ENCODE results near the gene RNF13. TPM values are rescaled to one million over a fixed set of nuclear protein-coding genes. Genes with fewer than 3 reads are reported as not detected.
"Not testable (repeated sequence)": the region's sequence is repeated elsewhere in the genome, so short reads cannot be mapped to it uniquely, and the experiment has no call there.

The RNF13 gene
- total RNA-seq, 1 donor from 2014 or later = 49.9 TPM

- Histone ChIP-seq H3K9me3 (ENCODE audit: insufficient read depth, low read depth, low read length) (peaks cover 6% of the 10 kb centered on the region), H3K27ac (ENCODE audit: low read depth, low read length) (no peak overlapping the region), H4K20me1 (ENCODE audit: insufficient read depth, low read length) (peaks cover 26% of the 10 kb centered on the region), H3K36me3 (ENCODE audit: insufficient read depth, low read length) (no peaks in the 10 kb centered on the region), H3K79me2 (ENCODE audit: insufficient read depth, low read length) (peaks cover 69% of the 10 kb centered on the region), H3K27me3 (ENCODE audit: insufficient read depth, low read length) (no peaks in the 10 kb centered on the region), H3K4me3 (ENCODE audit: insufficient read depth, low read depth, low read length) (no peak overlapping the region), H3K4me2 (ENCODE audit: low read length) (no peak overlapping the region), H3K9ac (ENCODE audit: low read length) (no peak overlapping the region), H2AFZ (ENCODE audit: low read depth, low read length) (no peak overlapping the region), H3K4me1 (ENCODE audit: insufficient read depth, low read length) (no peaks in the 10 kb centered on the region)
- Mint-ChIP-seq H3K4me1 (ENCODE audit: low read depth, unreplicated experiment) (no peaks in the 10 kb centered on the region), H3K9me3 (ENCODE audit: unreplicated experiment) (peaks cover 6% of the 10 kb centered on the region), H3K27ac (ENCODE audit: unreplicated experiment) (no peak overlapping the region), H3K36me3 (ENCODE audit: low read depth, unreplicated experiment) (peaks cover 6% of the 10 kb centered on the region), H3K4me3 (ENCODE audit: unreplicated experiment) (no peak overlapping the region), H3K27me3 (ENCODE audit: low read depth, unreplicated experiment) (no peaks in the 10 kb centered on the region)
- TF ChIP-seq CTCF (IDR thresholded peaks at IDR 0.05; ENCODE audit: insufficient read depth, low read depth, low read length) (no peak), EZH2 (IDR thresholded peaks at IDR 0.05; ENCODE audit: insufficient read depth, low read length) (no peak)
- no peak for DNase-seq (ENCODE audit: low read depth)
- FAIRE-seq = no peak
Measured at GRCh38 chr3:149826636-149827035, 13.6 kb downstream of the RNF13 start.

GRCh38 chr3:149828390-149828789, 15.4 kb downstream of the RNF13 start:
- peaks cover 51% of the 10 kb centered on the region for H3K79me2 ChIP-seq (ENCODE audit: insufficient read depth, low read length)
- no peak for DNase-seq (ENCODE audit: low read depth)

GRCh38 chr3:149829631-149830030, 16.6 kb downstream of the RNF13 start:
- not testable (repeated sequence) for H3K4me1 ChIP-seq (ENCODE audit: insufficient read depth, low read length); H3K27me3 Mint-ChIP-seq (ENCODE audit: low read depth, unreplicated experiment); H3K4me1 Mint-ChIP-seq (ENCODE audit: low read depth, unreplicated experiment); H3K27ac ChIP-seq (ENCODE audit: low read depth, low read length); H3K4me3 ChIP-seq (ENCODE audit: insufficient read depth, low read depth, low read length); H3K4me3 Mint-ChIP-seq (ENCODE audit: unreplicated experiment); H3K9me3 ChIP-seq (ENCODE audit: insufficient read depth, low read depth, low read length); H2AFZ ChIP-seq (ENCODE audit: low read depth, low read length); H3K9ac ChIP-seq (ENCODE audit: low read length); DNase-seq (ENCODE audit: low read depth); H3K4me2 ChIP-seq (ENCODE audit: low read length); H3K27ac Mint-ChIP-seq (ENCODE audit: unreplicated experiment); H3K27me3 ChIP-seq (ENCODE audit: insufficient read depth, low read length); H3K36me3 ChIP-seq (ENCODE audit: insufficient read depth, low read length)
- H3K79me2 ChIP-seq (ENCODE audit: insufficient read depth, low read length) = peaks cover 48% of the 10 kb centered on the region
- peak; percentile 90 for FAIRE-seq
- H4K20me1 ChIP-seq (ENCODE audit: insufficient read depth, low read length) = peaks cover 26% of the 10 kb centered on the region
- peaks cover 24% of the 10 kb centered on the region for H3K9me3 Mint-ChIP-seq (ENCODE audit: unreplicated experiment)
- peaks cover 10% of the 10 kb centered on the region for H3K36me3 Mint-ChIP-seq (ENCODE audit: low read depth, unreplicated experiment)

More at GRCh38 chr3:149828390-149828789, 15.4 kb downstream of the RNF13 start:
- Histone ChIP-seq H3K27ac (ENCODE audit: low read depth, low read length) (no peak overlapping the region), H3K4me1 (ENCODE audit: insufficient read depth, low read length) (no peaks in the 10 kb centered on the region), H4K20me1 (ENCODE audit: insufficient read depth, low read length) (peaks cover 26% of the 10 kb centered on the region), H2AFZ (ENCODE audit: low read depth, low read length) (no peak overlapping the region), H3K36me3 (ENCODE audit: insufficient read depth, low read length) (no peaks in the 10 kb centered on the region), H3K4me2 (ENCODE audit: low read length) (no peak overlapping the region), H3K4me3 (ENCODE audit: insufficient read depth, low read depth, low read length) (no peak overlapping the region), H3K9ac (ENCODE audit: low read length) (no peak overlapping the region), H3K9me3 (ENCODE audit: insufficient read depth, low read depth, low read length) (peaks cover 6% of the 10 kb centered on the region), H3K27me3 (ENCODE audit: insufficient read depth, low read length) (no peaks in the 10 kb centered on the region)
- Mint-ChIP-seq H3K4me1 (ENCODE audit: low read depth, unreplicated experiment) (no peaks in the 10 kb centered on the region), H3K27me3 (ENCODE audit: low read depth, unreplicated experiment) (no peaks in the 10 kb centered on the region), H3K27ac (ENCODE audit: unreplicated experiment) (no peak overlapping the region), H3K4me3 (ENCODE audit: unreplicated experiment) (no peak overlapping the region), H3K9me3 (ENCODE audit: unreplicated experiment) (peaks cover 18% of the 10 kb centered on the region), H3K36me3 (ENCODE audit: low read depth, unreplicated experiment) (peaks cover 10% of the 10 kb centered on the region)
- no peak for FAIRE-seq
- no peak for TF ChIP-seq EZH2 (IDR thresholded peaks at IDR 0.05; ENCODE audit: insufficient read depth, low read length)
